NCI-H1417 treated with DMSO at 0.1 percent for 48 hours (cell line): Measurements from ENCODE around the gene COX5A.
A peak's percentile ranks its signal among the peaks of the same experiment; 100 is the strongest.

Source experiments
- DNase-seq: peaks from one replicate; lab custom pipeline; 2025; lab: John Stamatoyannopoulos, UW

Gene COX5A

DNA sequence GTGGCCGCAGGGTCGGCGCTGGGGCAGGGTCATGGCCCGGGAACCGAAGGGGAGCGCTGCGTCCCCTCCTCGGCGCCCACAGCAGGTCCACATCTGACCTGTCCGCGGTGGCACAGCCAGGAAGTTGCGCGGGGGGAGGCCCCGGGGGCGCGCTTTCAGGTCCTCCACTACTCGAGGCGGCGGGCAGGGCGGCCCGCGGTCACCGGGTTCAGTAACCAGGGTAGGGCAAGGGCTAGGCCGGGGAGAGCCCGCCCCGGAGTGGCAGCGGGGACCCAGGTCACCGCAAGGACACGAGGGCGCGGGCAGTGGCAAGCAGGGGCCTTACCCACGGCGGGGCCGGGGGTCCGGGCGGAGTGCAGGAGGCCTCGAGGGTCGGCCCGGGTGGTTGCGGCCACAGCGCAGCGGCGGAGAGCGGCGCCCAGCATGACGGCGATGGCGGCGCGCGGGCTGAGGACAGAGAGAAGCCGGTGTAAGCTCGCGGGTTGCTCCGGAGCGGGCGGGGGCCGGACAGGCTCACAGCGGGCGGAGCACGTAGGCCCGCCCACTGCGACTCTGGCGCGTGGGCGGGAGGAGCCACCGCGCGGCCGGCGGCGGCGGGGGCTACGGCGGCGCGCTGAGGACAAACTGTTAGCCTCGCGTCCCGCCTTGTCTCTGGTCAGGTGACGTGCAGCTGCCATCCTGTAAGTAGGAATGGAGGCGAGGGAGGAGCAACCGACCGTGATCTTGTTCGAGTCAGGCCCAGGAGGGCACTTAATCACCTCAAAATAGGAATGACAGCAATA, at the start of gene COX5A:
Gene COX5A, minus strand, starts transcription at position 484 of the 782 bp plus-strand sequence. Its CDS starts 59 bp downstream, at position 425.
- DNase-seq, result peak; percentile 90

DNA sequence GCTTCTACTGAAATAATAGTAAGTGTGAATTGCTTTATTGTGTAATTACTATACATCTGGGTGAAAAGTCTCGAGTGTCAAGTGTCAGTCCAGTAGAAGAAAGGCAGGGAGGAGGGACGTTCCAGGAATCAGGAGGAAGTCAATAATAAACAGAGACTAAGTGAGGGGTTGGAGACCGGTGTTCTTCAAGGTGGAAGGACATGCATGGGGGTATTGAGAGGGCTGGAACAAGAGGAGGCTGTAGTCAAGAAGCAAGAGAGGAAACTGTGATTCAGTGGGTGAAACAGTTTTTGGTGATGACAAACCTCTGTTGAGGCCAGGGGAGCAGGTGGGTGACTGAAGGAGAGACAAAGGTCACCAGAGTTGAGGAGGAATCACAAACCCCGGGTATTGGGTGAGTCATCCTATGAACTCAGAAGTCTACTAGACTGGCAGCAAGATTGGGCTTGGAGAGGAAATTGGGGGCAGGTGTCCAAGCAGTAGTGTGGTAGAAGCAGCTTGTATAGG, 45.9 kb upstream of the COX5A start:
- DNase-seq, result no peak

- no peak for DNase-seq
Measured at GRCh38 chr15:74982183-74982582, 44.3 kb upstream of the COX5A start.

DNA sequence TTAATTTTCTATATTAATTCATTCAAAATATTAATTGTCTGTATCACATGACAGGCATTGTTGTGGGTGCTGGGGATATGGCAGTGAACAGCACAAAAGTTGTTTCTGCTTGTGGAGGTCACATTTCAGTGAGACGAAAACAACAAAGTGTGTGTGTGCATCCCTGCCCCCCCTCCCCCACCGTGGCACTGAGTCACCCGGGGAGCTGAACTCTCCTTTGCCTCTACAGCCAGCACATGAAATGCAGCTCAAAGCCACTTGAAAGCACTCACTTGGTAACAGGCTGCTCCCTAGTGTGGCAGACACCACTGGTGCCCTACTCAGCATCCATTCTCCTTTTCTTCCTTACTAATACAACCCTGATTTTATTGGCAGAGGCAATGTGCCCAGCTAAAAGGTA, 40.6 kb upstream of the COX5A start:
- no peak for DNase-seq

DNA sequence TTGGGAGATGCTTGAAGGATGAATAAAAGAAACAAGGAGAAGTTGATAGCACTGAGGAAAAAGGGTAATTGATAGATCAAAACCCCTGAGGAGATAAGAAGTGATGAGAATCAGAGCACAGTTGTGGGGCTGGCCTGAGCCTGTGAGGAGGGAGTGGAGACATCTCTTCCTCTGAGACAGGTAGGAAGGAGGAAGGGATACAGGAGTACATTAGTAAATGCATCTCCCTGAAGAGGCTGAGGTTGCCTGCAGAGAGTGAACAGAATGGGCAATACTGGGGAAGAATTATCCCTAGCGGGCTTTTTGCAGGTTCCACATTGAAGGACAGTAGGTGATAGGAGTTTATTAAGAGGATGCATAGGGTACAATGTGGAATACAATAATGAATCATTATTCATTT, 40.2 kb upstream of the COX5A start:
- DNase-seq, result no peak

DNA sequence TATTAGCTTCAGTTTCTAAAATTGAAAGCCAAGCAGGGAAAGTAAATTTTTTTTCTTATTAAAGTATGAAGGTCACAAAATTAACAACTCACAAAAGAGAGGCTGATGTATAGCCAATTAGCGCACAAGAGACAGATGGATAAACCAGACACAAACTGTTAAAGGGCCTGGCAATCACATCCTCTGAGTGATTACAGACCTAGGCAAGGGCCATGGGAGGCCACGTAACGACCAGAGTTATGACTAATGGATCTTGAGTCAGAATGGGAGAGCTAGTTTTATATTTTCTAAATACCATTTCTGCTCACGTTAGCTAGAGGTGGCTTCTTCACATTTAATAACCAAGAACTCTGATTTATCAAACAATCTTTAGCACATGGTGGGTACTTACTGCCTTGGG, 39.7 kb upstream of the COX5A start:
- no peak for DNase-seq

DNA sequence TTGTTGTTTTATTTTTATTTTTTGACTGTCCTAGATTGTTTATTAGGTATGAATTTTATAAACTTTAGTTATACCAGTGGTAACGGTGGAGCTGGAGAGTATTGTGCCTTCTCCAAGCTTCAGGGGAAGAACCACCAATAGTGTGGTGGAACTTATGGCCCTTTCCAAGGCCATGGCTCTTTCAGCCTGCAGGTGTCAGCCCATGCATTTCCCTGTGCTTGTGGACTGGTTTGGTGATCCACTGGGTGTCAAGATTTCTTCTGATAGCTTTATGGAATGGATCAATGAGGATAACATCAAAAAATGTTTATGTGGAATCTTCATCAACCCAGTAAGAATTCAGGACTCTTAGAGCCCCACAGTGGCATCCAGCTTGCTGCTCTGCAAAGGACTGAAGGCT, 38.3 kb upstream of the COX5A start:
- DNase-seq, result no peak

DNA sequence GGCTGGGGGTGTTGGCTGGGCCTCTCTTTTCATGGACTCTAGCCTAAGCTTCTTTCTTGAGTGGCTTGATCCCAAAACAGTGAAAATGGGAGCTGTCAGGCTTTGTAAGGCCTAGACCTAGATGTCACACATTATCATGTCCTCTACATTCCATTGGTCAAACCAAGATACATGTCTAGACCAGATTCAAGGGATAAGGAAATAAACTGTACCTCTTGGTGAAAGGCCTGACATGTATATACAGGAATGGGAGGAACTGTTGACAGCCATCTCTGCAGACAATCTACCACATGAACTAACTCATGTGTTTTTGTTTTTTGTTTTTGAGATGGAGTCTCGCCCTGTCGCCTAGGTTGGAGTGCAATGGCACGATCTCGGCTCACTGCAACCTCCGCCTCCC, 29.8 kb upstream of the COX5A start:
- no peak for DNase-seq

DNA sequence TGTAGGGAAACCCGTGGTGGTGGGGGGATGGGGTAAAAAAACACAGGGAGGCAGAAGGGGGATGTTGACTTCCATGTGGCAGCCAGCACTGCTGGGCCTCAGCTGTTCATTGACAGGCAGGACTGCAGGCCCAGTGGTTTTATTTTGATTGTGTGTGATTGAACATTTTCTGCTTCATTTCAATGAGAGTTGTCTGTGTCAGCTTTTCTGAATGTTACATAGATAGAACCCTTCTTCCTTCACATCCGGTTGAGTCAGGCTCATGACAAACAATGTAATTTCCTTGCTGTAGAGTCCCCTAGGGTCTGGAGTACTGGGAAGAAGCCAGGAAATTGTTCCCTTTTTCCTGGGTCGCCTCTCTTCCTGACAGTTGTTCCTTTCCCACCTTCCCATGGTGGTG, 26.9 kb upstream of the COX5A start:
- DNase-seq, result no peak

GRCh38 chr15:74963213-74963612, 25.3 kb upstream of the COX5A start:
- no peak for DNase-seq

GRCh38 chr15:74962671-74963070, 24.8 kb upstream of the COX5A start:
- DNase-seq, result no peak

- DNase-seq, result no peak
Measured at GRCh38 chr15:74962219-74962618, 24.3 kb upstream of the COX5A start.

- DNase-seq, result no peak
Measured at GRCh38 chr15:74961616-74962015, 23.7 kb upstream of the COX5A start.

DNA sequence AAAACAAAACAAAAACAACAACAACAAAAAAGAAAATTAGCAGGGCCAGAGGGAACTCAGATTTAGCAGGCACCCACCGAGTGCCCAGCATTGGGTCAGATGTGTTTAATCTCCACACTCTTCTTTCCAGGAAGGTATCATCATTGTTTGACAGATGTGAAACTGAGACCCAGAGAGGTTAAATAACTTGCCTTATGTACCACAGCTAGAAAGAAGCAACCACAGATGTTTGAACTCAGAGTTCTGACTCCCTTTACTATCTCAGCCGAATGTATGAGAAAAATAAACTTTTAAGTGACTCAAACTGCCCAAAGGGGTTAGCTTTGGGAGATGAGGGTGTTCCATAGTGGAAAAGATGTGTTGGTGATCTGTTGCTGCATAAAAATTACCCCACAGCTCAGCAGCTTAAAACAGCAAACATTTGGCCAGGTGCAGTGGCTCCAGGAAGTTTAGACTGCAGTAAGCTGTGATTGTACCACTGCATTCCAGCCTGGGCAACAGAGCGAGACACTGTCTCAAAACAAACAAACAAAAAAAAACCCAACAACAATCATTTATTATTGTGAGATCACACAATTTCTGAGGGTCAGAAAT, 23.2 kb upstream of the COX5A start:
- DNase-seq, result no peak

DNA sequence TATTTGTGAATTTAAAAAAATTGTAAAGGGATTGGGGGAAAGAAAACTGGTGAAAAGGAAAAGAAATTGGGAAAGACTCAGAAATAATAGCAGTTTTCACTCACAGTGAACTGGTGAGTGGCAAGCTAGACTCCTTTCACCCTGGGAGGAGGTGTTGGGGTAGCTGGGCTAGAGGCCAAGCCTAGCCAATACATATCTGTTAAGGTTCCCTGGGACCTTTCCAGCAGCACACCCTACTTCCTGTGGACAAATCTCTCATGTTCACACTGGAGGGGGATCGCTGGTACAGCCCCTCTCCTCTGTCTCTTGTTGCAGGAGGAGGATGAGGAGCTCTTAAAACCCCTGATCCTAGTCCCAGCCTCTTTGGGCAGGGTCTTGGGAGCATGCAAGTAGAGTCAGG, 22.4 kb upstream of the COX5A start:
- no peak for DNase-seq

GRCh38 chr15:74959586-74959939, 21.7 kb upstream of the COX5A start:
- DNase-seq, result no peak

DNA sequence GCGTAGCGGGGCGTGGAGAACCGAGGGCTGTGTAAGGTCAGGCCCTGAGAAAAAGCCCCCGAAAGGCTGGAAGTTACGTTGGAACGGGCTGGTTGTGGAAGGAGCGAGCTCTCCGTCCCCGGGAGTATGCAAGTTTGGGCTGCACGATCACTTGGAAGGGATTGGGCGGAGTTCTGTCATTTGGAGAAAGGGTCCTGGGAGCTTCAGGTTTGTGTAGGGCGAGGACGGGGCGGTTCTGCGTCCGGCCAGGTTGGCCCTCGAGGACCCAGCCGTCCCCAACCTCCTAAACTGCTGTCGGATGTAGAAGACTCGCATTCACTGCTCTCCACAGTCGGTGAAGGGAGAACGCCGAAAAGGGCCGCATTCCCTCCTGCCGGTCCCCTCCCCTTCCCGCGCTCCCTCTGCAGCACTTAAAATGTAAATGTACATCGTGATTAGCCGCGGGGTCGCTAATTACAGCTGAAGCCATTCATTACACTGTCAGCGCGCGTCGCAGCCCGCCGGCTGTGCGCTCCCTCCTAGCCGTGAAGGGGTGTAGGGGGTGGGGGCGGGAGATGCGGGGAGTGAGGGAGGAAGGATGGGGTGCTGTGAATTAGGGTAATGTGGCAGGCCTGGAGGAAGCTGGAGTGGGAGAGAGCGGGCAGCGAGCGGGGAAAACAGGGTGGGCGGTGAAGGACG, 21.2 kb upstream of the COX5A start:
- no peak for DNase-seq

GRCh38 chr15:74958320-74958907, 20.5 kb upstream of the COX5A start:
- DNase-seq, result no peak

DNA sequence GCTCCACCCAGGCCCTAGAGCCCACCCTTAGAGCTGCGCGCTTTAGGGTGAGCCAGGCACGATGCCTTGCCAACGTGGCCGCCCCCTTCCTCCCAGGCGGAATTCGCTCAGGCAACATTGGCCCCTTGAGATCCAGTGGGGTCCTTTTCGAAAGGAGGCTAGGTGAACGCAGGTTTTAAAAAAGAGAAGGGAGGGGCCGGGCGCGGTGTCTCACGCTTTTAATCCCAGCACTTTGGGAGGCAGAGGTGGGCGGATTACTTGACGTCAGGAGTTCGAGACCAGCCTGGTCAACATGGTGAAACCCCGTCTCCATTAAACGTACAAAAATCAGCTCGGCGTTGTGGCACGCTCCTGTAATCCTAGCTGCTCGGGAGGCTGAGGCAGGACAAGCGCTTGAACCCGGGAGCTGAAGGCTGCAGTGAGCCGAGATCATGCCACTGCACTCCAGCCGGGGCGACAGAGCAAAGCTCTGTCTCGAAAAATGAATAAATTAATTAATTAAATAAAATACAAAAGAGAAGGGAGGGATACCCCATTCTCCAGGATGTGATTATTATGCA, 19.7 kb upstream of the COX5A start:
- DNase-seq, result no peak

DNA sequence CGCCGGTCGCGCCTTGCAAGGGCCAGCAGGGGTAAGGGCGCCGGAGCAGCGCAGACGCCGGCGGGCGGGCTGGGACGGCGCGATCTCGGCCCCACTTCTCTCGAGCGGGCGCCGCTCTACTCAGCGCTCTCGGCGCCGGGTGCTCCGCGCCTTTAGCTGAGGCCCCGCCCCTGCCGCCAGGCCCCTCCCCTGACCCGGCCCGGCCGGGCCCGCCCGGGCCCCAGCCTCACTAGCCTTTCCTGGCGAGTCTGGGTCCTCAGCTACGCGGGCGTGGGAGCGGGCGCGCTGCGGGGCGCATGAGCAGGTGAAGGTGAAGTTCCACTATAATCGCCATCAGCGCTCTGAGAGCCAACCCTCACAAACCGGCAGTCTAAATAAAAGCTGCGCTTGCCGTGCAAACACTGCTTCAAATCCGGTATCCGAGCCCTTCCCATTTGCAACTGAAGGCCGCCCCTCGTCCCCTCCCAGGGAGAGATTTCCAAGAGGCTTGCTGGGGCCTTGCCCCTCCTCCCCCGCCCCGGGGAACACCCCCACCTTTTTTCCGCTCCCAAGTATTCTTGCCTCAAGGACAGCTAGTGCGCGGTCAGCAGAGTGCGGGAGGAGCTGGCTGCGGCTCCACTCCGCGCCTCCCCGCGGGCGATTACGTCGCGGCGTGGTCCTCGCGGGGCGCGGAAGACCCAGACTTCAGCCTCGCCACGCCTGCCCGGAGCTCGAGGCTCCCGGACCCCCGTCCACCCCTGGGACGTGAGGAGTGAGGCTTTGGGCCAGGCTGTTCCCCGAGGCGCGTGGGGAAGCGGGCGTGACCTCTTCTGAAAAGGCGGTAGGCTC, 19.0 kb upstream of the COX5A start, which contains the start of gene RPP25:
Gene RPP25, minus strand, starts transcription at position 125 of the 828 bp plus-strand sequence. CDS start 189 bp downstream, outside the sequence.
- peak; percentile 44 for DNase-seq
